IPS-18a (cell line): ENCODE results near the gene C17orf75.

ENCODE experiments used
- H3K27ac ChIP-seq: one replicate; pipeline ENCODE4 v1.5.1; 2013; ENCODE audit warnings: low read length
- H3K27me3 ChIP-seq: one replicate; pipeline ENCODE4 v1.6.1; 2013; ENCODE audit warnings: mild to moderate bottlenecking, low read length; ENCODE audit not compliant: control insufficient read depth, insufficient read depth
- H3K36me3 ChIP-seq: one replicate; pipeline ENCODE4 v1.6.1; 2013; ENCODE audit warnings: low read depth, low read length; ENCODE audit not compliant: control insufficient read depth
- H3K4me1 ChIP-seq: one replicate; pipeline ENCODE4 v1.6.1; 2013; ENCODE audit warnings: low read depth, low read length; ENCODE audit not compliant: control insufficient read depth
- H3K4me3 ChIP-seq: one replicate; pipeline ENCODE4 v1.5.1; 2013; ENCODE audit warnings: low read length
- H3K9ac ChIP-seq: one replicate; pipeline ENCODE4 v1.6.1; 2013; ENCODE audit warnings: mild to moderate bottlenecking, low read length, moderate library complexity
- H3K9me3 ChIP-seq: one replicate; pipeline ENCODE4 v1.6.1; 2013; ENCODE audit warnings: low read depth, low read length; ENCODE audit not compliant: control insufficient read depth

Gene C17orf75

GRCh38 chr17:32285746-32286517, 56.0 kb downstream of the C17orf75 start:
- Histone ChIP-seq H3K27me3 (no peaks in the 10 kb centered on the region), H3K9ac (no peak overlapping the region), H3K4me1 (peaks cover 37% of the 10 kb centered on the region), H3K4me3 (no peak overlapping the region), H3K27ac (no peak overlapping the region), H3K36me3 (no peaks in the 10 kb centered on the region), H3K9me3 (no peaks in the 10 kb centered on the region)

DNA sequence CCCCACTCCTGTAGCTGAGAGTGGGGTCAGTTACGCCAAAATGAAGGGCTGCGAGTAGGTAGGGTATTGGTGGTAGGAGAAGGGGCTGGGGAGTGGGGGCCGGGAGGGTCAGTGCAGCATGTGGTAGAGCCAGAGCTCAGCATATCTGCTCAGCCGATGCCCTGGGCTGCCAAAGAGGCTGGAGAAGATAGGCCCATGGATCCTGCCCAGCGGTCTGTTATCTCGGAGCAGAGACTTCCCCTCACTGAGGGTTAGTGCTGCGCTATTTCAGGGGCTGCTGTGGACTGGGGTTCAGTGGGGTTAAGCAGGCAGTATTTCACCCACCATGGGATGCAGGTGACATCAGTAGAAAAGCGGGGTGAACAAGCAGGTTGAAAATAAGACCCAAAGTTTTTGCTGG, 56.7 kb downstream of the C17orf75 start:
- Histone ChIP-seq H3K36me3 (no peaks in the 10 kb centered on the region), H3K27me3 (no peaks in the 10 kb centered on the region), H3K9ac (no peak overlapping the region), H3K4me1 (peaks cover 38% of the 10 kb centered on the region), H3K9me3 (no peaks in the 10 kb centered on the region), H3K4me3 (no peak overlapping the region), H3K27ac (no peak overlapping the region)

- H3K9me3 ChIP-seq, result no peaks in the 10 kb centered on the region
- H3K4me3 ChIP-seq, result no peak overlapping the region
- H3K36me3 ChIP-seq, result no peaks in the 10 kb centered on the region
- H3K9ac ChIP-seq, result no peak overlapping the region
- no peak overlapping the region for H3K27ac ChIP-seq
- H3K4me1 ChIP-seq, result peaks cover 35% of the 10 kb centered on the region
- H3K27me3 ChIP-seq, result no peaks in the 10 kb centered on the region
These were observed 58.2 kb downstream of the C17orf75 start for GRCh38 chr17:32283745-32284201.

DNA sequence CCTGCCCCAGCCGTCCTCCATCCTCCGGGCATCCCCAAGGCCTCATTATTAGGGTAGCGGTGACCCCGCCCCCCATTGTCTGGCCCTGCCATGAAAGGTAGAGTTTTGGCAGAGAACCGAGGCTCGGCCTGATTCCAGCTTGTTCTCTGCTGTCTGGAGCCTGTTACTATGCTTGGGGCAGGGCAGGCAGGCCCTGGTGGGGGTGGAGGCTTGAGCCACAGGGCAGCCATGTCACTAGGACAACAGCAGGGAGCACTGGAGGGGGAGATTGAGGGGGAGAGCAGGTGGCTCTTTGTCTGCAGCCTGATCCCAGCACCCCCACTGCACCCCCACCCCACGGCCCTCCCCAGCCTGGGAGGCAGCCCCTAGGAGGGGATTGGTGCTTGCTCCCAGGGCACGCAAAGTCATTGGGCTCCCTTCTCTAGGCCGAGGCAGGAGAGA, 60.9 kb downstream of the C17orf75 start:
- Histone ChIP-seq H3K4me1 (peaks cover 35% of the 10 kb centered on the region), H3K36me3 (no peaks in the 10 kb centered on the region), H3K27me3 (no peaks in the 10 kb centered on the region), H3K27ac (no peak overlapping the region), H3K9ac (no peak overlapping the region), H3K4me3 (peak overlapping the region; percentile 7), H3K9me3 (no peaks in the 10 kb centered on the region)

DNA sequence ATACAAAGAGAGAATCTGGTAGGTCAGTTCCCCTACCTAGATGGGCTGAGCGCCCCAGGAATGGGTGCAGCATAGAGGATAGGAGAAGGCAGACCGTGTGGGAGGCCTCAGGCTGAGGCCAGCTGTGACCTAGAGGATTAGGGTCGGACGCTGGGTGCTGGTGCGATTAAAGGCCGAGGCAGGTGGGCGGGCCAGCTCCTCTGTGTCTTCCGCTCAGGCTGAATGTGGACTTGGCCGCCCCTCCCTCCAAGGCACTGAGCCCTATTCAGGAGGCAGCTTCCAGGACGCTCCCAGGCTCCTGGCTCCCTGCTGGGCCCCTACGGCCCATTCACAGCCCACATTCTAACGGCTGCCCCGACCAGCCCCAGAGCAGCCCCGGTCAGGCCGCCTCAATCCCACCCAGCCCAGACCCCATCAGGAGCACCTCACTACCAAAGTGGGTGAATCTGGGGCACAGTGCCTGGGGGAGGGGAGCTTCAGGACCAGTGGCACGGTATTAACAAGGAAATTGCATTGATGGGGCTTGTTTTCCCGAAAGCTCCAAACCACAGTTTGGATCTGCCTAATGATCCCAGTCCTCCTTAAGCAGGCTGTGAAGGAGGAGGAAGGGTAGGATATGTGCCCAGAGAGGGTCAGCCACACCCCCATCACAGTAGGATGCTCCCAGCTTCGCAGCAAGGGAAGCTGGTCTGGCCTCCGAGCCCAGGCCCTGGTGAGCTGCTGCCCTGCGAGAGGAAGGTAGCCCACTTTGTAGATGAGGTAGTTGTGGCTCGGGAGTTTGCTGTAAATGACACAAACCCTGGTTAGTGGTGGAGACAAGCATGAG, 61.9 kb downstream of the C17orf75 start:
- Histone ChIP-seq H3K4me3 (peak overlapping the region; percentile 7), H3K9ac (no peak overlapping the region), H3K9me3 (no peaks in the 10 kb centered on the region), H3K27ac (no peak overlapping the region), H3K27me3 (no peaks in the 10 kb centered on the region), H3K4me1 (peaks cover 45% of the 10 kb centered on the region), H3K36me3 (no peaks in the 10 kb centered on the region)

DNA sequence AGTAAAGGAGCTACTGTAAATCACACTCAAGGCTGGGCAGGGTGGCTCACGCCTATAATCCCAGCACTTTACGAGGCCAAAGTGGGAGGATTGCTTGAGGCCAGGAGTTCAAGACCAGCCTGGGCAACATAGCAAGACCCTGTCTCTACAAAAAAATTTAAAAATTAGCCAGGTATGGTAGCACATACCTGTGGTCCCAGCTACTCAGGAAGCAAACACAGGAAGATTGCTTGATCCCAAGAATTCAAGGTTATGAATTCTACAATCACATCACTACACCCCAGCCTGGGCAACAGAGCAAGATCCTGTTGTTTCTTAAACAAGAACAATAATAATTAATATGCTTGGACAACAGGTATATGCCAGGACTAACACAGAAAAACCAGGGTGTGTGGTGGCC, 63.2 kb downstream of the C17orf75 start:
- Histone ChIP-seq H3K9ac (no peak overlapping the region), H3K4me3 (no peak overlapping the region), H3K27me3 (no peaks in the 10 kb centered on the region), H3K4me1 (peaks cover 52% of the 10 kb centered on the region), H3K27ac (no peak overlapping the region), H3K36me3 (no peaks in the 10 kb centered on the region), H3K9me3 (no peaks in the 10 kb centered on the region)
